SK-N-SH (cell line): ENCODE data around the gene TNFSF15. TPM values are rescaled to one million over a fixed set of nuclear protein-coding genes. Genes with fewer than 3 reads are reported as not detected.

Experiments used
- CTCF ChIA-PET: fragments of 300-600, 350-600 bp; formaldehyde crosslinking; extraction: SDS; loops from one replicate; lab custom pipeline; 2021; lab: Yijun Ruan, JAX
- POLR2A ChIA-PET: fragments of 350-600 bp; sonication (Branson Sonifier 250); formaldehyde crosslinking; extraction: SDS; loops from one replicate; lab custom pipeline; 2020; ENCODE audit warnings: antibody characterized with exemption, inconsistent platforms; lab: Yijun Ruan, JAX
- DNase-seq: peaks from one replicate; pipeline ENCODE4 v3.0.0; 2012
- H2AFZ ChIP-seq: fragments of 200-600 bp; sonication (generic); 2 replicates; pipeline ENCODE4 v1.8.1; 2016; ENCODE audit warnings: antibody characterized with exemption, mild to moderate bottlenecking, low read depth
- H3F3A ChIP-seq: fragments of 200-600 bp; sonication (generic); replicated peaks from 2 replicates; pipeline ENCODE3; 2016; ENCODE audit warnings: antibody characterized with exemption, mild to moderate bottlenecking; ENCODE audit not compliant: insufficient read depth
- H3K27ac ChIP-seq, 2 experiments: fragments of 200-500 bp in 1 of 2; fragments of 200-600 bp in 1 of 2; sonication (Bioruptor generic) in 1 of 2; sonication (generic), shearing (Covaris generic) in 1 of 2; 2 replicates each; pipeline versions ENCODE4 v1.5.1 to v1.6.1; 2014 to 2016; ENCODE audit warnings: low read depth in 2 of 2, inconsistent platforms in 1 of 2, low read length in 1 of 2, mild to moderate bottlenecking in 1 of 2, mixed read lengths in 1 of 2
- H3K27me3 ChIP-seq: fragments of 200-600 bp; sonication (generic), shearing (Covaris generic); 2 replicates; pipeline ENCODE4 v1.6.1; 2016; ENCODE audit warnings: mixed run types; ENCODE audit not compliant: insufficient read depth
- H3K36me3 ChIP-seq, 2 experiments: fragments of 200-500 bp in 1 of 2; fragments of 200-600 bp in 1 of 2; sonication (Bioruptor generic) in 1 of 2; sonication (generic) in 1 of 2; replicated peaks in 1 of 2; 2 replicates each; pipeline versions ENCODE3 to v1.5.1; 2014 to 2016; ENCODE audit warnings: low read length in 1 of 2, mild to moderate bottlenecking in 1 of 2; ENCODE audit not compliant: insufficient read depth in 2 of 2, control insufficient read depth in 1 of 2
- H3K4me1 ChIP-seq, 2 experiments: fragments of 200-500 bp in 1 of 2; fragments of 200-600 bp in 1 of 2; sonication (Bioruptor generic) in 1 of 2; sonication (generic), shearing (Covaris generic) in 1 of 2; 2 replicates each; pipeline versions ENCODE4 v1.5.1 to v1.6.1; 2014 to 2016; ENCODE audit warnings: low read depth in 1 of 2, low read length in 1 of 2, mixed run types in 1 of 2; ENCODE audit not compliant: insufficient read depth in 2 of 2, control insufficient read depth in 1 of 2
- H3K4me2 ChIP-seq: fragments of 200-600 bp; sonication (generic), shearing (Covaris generic); 2 replicates; pipeline ENCODE4 v1.6.1; 2017; ENCODE audit warnings: mixed run types
- H3K4me3 ChIP-seq, 2 experiments: fragments of 200-500 bp in 1 of 2; fragments of 200-600 bp in 1 of 2; sonication (Bioruptor generic) in 1 of 2; sonication (generic), shearing (Covaris generic) in 1 of 2; 2 replicates each; pipeline versions ENCODE4 v1.5.1 to v1.8.1; 2014 to 2016; ENCODE audit warnings: low read depth in 2 of 2, inconsistent platforms in 1 of 2, low read length in 1 of 2, mild to moderate bottlenecking in 1 of 2, mixed read lengths in 1 of 2, moderate library complexity in 1 of 2
- H3K79me2 ChIP-seq: fragments of 200-600 bp; sonication (generic); 2 replicates; pipeline ENCODE4 v1.8.1; 2017; ENCODE audit warnings: mild to moderate bottlenecking; ENCODE audit not compliant: insufficient read depth
- H3K9ac ChIP-seq: fragments of 200-600 bp; sonication (generic); 2 replicates; pipeline ENCODE4 v1.6.1; 2017; ENCODE audit warnings: mixed run types
- H3K9me2 ChIP-seq: fragments of 200-600 bp; sonication (generic); 2 replicates; pipeline ENCODE4 v1.6.1; 2017; ENCODE audit warnings: mixed run types
- H3K9me3 ChIP-seq: fragments of 200-600 bp; sonication (generic); 2 replicates; pipeline ENCODE4 v1.6.1; 2017; ENCODE audit warnings: mixed run types, mild to moderate bottlenecking, moderate library complexity
- H4K20me1 ChIP-seq: fragments of 200-600 bp; sonication (generic); 2 replicates; pipeline ENCODE4 v1.6.1; 2017; ENCODE audit warnings: mild to moderate bottlenecking, mixed run types; ENCODE audit not compliant: insufficient read depth
- ELF1 ChIP-seq: IDR thresholded peaks from 2 replicates; pipeline ENCODE4 v1.4.0; 2012
- EP300 ChIP-seq, 2 experiments: IDR thresholded peaks; 2 replicates each; pipeline versions ENCODE4 v1.4.0 to v1.6.1; 2012; ENCODE audit warnings: borderline replicate concordance in 1 of 2, low read depth in 1 of 2, low read length in 1 of 2
- EZH2phosphoT487 ChIP-seq: fragments of 200-600 bp; sonication (generic); IDR thresholded peaks from 2 replicates; pipeline ENCODE4 v1.6.1; 2017; ENCODE audit warnings: low read depth, mixed run types, mild to moderate bottlenecking, antibody characterized with exemption, moderate library complexity, borderline replicate concordance
- FOXJ3 ChIP-seq: sonication (generic); formaldehyde crosslinking; IDR thresholded peaks from 2 replicates; pipeline ENCODE4 v1.5.1; 2020; ENCODE audit warnings: mild to moderate bottlenecking, missing genetic modification reagents
- FOXM1 ChIP-seq: IDR thresholded peaks from 2 replicates; pipeline ENCODE4 v1.4.0; 2012; ENCODE audit warnings: low read depth, mild to moderate bottlenecking
- GABPA ChIP-seq: IDR thresholded peaks from 2 replicates; pipeline ENCODE4 v1.4.0; 2012; ENCODE audit warnings: low read depth, mild to moderate bottlenecking
- IRF3 ChIP-seq: fragments of 150-350 bp; IDR thresholded peaks from 2 replicates; pipeline ENCODE4 v1.6.1; 2016; ENCODE audit warnings: mild to moderate bottlenecking, low read depth, low read length
- JUND ChIP-seq: IDR thresholded peaks from 2 replicates; pipeline ENCODE4 v1.4.0; 2012
- NRF1 ChIP-seq: IDR thresholded peaks from 2 replicates; pipeline ENCODE4 v1.6.1; 2012; ENCODE audit warnings: low read depth, mild to moderate bottlenecking, low read length
- POLR2AphosphoS5 ChIP-seq: IDR thresholded peaks from 2 replicates; pipeline ENCODE4 v1.6.1; 2012; ENCODE audit warnings: low read depth, low read length
- RXRA ChIP-seq: IDR thresholded peaks from 2 replicates; pipeline ENCODE4 v1.4.0; 2012; ENCODE audit warnings: low read depth, mild to moderate bottlenecking, borderline replicate concordance
- SMC3 ChIP-seq: IDR thresholded peaks from 2 replicates; pipeline ENCODE4 v1.6.1; 2012; ENCODE audit warnings: low read depth, low read length, improper control_type of control experiment
- TCF12 ChIP-seq: IDR thresholded peaks from 2 replicates; pipeline ENCODE4 v1.4.0; 2012
- TEAD4 ChIP-seq: IDR thresholded peaks from 2 replicates; pipeline ENCODE4 v1.4.0; 2012; ENCODE audit warnings: mild to moderate bottlenecking, borderline replicate concordance; ENCODE audit not compliant: insufficient read depth
- YY1 ChIP-seq: IDR thresholded peaks from 2 replicates; pipeline ENCODE4 v1.4.0; 2012; ENCODE audit warnings: low read depth, mild to moderate bottlenecking
- WGBS: methylation state at CpG from one replicate; pipeline ENCODE4 v1.1.6; 2017; ENCODE audit warnings: low lambda C conversion rate; 5-methylcytosine and 5-hydroxymethylcytosine counted together
- polyA plus RNA-seq, 3 experiments: library from polyadenylated mRNA; depleted of rRNA; stranded (reverse); fragments of >200 nt; gene quantifications; 2 replicates each; pipeline ENCODE4 v1.2.3, GENCODE V29; 2012
- TF ChIP-seq, protein P1 (sequence below): IDR thresholded peaks from 2 replicates; pipeline ENCODE4 v1.6.1; 2012; ENCODE audit warnings: mild to moderate bottlenecking, low read depth, low read length, moderate library complexity

TNFSF15 gene
- polyA plus RNA-seq, 1 of the 3 experiments (the other 2 are of a cell fraction): 0.64 TPM

DNA sequence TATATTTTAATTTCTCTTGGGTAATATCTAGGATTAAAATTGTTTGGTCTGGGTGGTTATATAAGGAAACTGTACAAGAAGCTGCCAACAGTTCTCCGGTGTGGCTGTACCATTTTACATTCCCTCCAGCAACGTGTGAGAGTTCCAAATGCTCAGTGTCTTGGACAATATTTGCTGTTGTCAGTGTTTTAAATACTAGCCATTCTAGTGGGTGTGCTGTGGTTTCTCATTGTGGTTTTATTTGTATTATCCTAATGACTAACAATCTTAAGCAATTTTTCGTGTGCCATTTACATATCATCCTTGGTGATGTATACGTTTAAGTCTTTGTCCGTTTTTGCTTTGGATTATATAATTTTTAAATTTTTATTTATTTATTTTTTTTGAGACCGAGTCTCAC, 34.0 kb downstream of the TNFSF15 start (continued):
- TF ChIP-seq, protein P1, sequence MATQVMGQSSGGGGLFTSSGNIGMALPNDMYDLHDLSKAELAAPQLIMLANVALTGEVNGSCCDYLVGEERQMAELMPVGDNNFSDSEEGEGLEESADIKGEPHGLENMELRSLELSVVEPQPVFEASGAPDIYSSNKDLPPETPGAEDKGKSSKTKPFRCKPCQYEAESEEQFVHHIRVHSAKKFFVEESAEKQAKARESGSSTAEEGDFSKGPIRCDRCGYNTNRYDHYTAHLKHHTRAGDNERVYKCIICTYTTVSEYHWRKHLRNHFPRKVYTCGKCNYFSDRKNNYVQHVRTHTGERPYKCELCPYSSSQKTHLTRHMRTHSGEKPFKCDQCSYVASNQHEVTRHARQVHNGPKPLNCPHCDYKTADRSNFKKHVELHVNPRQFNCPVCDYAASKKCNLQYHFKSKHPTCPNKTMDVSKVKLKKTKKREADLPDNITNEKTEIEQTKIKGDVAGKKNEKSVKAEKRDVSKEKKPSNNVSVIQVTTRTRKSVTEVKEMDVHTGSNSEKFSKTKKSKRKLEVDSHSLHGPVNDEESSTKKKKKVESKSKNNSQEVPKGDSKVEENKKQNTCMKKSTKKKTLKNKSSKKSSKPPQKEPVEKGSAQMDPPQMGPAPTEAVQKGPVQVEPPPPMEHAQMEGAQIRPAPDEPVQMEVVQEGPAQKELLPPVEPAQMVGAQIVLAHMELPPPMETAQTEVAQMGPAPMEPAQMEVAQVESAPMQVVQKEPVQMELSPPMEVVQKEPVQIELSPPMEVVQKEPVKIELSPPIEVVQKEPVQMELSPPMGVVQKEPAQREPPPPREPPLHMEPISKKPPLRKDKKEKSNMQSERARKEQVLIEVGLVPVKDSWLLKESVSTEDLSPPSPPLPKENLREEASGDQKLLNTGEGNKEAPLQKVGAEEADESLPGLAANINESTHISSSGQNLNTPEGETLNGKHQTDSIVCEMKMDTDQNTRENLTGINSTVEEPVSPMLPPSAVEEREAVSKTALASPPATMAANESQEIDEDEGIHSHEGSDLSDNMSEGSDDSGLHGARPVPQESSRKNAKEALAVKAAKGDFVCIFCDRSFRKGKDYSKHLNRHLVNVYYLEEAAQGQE: no peak
- TF ChIP-seq, all 33 proteins: peak for 0

DNA sequence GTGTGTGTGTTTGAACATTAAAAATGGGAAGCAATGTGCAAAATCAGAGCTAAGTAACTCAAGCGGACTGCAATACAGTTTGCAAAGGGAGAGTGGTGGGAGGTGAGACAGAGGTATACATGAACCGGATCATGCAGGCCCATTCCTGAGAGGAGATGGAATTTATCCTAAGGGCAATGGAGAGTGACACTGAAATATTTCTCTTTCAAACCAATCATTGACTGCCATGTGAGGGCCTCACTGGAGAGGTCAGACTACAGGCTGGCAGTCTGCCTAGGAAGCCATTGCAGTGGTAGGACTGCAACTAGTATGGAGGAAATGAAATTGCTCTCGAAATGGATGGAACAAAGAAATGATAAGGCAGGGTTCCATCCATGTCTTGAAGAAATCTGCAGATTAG, 34.8 kb downstream of the TNFSF15 start:
- ChIA-PET POLR2A (no interaction called here), CTCF (no interaction called here)
- Histone ChIP-seq H3K9ac (no peak overlapping the region), H3K4me1 (no peaks in the 10 kb centered on the region), H3K9me3 (no peaks in the 10 kb centered on the region), H3K4me3 (no peak overlapping the region), H3K36me3 (no peaks in the 10 kb centered on the region), H3K79me2 (no peaks in the 10 kb centered on the region), H3K4me2 (no peak overlapping the region), H3F3A (peaks cover 6% of the 10 kb centered on the region), H3K27me3 (0 out of 2 replicates have a peak, but pooled peaks cover 7% of the 10 kb centered on the region), H2AFZ (no peak overlapping the region), H3K27ac (no peak overlapping the region), H4K20me1 (no peaks in the 10 kb centered on the region), H3K9me2 (no peaks in the 10 kb centered on the region)
- DNase-seq: no peak
- TF ChIP-seq ELF1 (no peak), FOXM1 (no peak), RXRA (no peak), TEAD4 (no peak), EP300 (IDR thresholded peaks at IDR 0.05; ENCODE audit: borderline replicate concordance in 1 of 2, low read depth in 1 of 2, low read length in 1 of 2) (no peak), NRF1 (no peak), SMC3 (no peak), YY1 (no peak), JUND (no peak), POLR2AphosphoS5 (no peak), TCF12 (no peak), GABPA (no peak), EZH2phosphoT487 (no peak), IRF3 (no peak), FOXJ3 (CRISPR knock-in tag) (no peak)
- 56% methylated on average over 3 of the region's 3 CpGs for WGBS
